Pulmonary artery endothelial cell (primary cell): ENCODE data around the gene ITPK1. TPM values are rescaled to one million over a fixed set of nuclear protein-coding genes. Genes with fewer than 3 reads are reported as not detected.

Experiments used
- DNase-seq: peaks from one replicate; pipeline ENCODE4 v3.0.0-alpha.2; 2011; ENCODE audit warnings: low read depth, low spot score
- total RNA-seq: library from RNA; depleted of rRNA; stranded (reverse); fragments of >200 nt; gene quantifications from 2 replicates; pipeline ENCODE4 v1.2.3, GENCODE V29; 2014

Gene ITPK1
- total RNA-seq, 1 donor from 2014 or later = 28.1 TPM

DNA sequence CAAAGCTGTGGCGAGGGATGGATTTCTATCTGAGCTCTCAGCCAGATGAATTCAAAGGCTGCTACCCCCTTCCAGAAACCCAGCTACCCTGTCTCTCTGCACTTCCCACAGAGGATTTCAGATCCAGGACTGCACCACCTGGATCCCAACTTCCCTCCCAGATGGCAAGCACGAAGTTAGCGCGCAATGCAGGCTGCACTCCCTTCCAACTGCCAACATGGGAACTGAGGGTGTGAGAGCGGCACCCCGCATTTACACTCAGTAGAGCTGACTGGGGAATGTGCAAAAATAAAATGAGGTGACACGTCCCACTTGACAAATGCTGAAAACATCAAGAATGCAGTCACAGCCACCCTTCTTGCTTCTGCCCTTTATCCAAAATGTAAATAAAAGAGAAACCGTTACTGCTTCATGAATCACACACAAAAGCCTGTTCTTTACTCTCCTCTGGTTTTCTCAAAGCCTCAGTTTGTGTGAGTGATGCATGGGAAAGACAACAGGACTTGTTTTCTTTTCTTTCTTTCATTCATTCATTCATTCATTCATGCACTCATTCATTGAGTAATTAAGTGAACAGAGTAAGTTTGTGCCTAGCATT, 85.7 kb downstream of the ITPK1 start:
- DNase-seq = no peak

DNA sequence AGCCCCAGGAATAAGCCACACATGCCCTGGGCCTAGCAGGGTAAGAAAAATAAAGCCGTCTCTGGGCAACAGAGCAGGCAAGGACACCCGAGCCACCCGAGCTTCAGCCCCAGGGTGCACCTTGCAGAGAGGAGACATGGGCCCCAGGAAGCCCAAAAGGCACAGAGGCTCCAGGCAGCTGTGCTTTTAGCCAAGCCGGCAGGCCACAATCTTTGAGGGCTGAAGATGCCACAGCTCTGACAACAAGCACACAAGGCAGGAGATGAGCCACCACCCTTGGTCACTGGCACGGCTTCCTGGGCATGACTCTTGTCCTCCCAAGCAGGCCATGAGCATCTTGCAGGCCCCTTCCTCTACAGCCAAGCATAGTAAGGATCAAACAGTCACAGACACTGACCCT, 86.3 kb downstream of the ITPK1 start:
- DNase-seq = no peak

DNA sequence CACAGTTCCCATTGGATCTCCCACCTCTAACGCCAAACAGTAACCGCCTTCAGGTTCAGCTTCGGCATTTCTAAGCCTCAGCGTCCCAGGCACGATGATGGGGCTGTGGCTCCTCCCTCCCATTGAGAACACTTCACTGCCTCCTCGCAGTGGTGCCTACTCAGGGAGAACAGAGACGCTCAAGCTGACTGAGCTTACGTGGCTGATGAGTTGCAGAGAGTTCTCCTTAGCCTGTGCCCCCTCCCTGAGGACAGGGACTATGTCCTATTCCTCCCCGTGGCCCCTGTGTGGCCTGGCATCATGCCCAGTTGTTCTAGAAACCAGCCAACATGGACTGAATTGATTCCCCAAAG, 87.0 kb downstream of the ITPK1 start:
- DNase-seq = no peak

DNA sequence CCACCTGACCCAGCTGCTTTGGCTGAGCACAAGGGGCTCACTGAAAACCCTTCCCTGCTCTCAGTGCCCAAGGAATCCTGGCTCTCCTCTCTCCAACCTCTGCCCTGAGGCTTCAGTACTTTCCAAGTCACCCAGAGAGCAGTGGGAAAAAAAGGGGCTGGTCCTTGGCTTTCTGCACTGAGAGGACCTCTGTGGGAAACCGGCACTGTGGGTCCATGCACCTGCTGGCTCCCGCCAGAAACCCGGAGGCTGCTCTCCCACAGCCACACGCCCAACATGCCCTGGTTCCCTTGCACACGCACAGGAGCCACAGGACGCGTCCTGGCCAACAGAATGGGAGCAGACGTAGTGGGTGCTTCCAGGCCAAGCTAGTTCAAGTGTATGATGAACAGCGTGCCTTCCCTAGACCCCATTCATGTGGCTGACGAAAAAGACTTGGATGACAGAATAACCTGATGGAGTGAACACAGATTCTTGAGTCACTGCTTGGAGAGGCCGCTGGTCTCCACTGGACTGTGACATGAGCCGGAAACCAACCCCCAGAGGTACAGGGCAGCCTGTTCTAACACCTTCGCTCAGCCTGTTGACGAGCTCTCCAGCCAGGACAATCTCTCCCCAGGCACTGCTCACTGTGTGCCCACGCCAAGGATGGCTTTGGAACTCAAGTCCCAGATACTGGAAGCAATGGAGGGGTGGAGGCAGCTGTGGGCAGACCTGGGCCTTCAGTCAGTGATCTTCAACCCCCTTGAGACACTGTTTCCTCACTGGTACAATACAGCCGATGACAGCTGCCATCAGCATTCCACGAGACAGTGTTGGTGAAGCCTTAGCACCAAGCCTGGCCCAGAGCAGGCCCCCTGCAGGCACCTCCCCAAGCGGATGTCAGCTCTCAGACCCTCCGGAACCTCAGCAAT, 87.7 kb downstream of the ITPK1 start:
- no peak for DNase-seq

DNA sequence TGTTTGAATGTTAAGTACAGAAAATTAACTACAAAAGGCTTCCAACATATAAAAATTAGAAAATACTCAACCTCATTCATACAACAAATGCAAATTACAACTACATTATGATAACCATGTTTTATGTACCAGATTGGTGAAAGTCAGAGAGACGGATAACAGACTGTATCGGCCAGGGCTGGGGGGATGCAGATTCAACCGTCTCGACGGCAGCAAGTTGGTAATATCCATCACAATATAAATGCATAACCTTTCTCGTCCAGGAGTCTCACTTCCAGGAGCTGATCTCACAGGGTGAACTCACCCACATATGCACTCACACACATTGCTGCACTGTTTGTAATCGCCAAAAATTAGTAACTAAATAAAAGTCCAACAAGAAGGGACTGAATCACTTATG, 89.4 kb downstream of the ITPK1 start:
- no peak for DNase-seq

DNA sequence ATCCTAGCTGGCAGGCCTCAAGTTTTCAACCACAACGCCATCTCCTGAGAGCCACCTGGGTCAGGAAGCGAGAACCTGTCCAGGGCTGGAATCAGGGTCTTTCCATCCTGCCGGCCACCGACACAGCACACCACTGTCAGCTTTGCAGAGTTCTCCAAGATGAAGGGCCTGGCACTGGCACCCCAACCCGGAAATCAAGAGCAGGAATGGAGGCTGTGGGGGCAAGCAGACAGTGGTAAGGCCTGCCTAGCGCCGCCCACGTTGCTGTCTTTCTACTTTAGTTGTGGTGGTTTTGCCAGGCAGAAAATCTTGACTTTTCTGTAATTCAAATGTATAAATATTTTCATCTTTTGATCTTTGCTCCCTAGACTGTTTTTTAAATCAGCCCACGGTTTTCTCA, 90.7 kb downstream of the ITPK1 start:
- DNase-seq = no peak

DNA sequence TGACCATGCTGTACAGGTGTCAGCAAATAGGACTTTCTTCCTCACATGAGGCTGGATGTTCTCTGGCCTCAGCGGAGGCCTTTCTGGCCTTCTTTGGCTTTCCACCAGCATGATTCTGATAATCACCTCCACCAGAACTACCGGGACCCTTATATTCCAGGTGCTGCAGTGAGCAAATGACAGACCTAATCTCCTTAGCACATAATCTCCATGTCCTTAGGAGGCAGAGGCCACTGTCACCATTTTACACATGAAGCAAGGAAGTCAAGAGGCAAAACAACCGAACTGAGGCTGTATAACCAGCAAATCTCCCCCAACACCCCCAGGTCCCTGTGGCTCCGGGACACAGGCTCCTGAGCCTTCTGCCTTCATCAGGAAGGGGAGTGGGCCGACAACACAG, 91.2 kb downstream of the ITPK1 start:
- DNase-seq = no peak

DNA sequence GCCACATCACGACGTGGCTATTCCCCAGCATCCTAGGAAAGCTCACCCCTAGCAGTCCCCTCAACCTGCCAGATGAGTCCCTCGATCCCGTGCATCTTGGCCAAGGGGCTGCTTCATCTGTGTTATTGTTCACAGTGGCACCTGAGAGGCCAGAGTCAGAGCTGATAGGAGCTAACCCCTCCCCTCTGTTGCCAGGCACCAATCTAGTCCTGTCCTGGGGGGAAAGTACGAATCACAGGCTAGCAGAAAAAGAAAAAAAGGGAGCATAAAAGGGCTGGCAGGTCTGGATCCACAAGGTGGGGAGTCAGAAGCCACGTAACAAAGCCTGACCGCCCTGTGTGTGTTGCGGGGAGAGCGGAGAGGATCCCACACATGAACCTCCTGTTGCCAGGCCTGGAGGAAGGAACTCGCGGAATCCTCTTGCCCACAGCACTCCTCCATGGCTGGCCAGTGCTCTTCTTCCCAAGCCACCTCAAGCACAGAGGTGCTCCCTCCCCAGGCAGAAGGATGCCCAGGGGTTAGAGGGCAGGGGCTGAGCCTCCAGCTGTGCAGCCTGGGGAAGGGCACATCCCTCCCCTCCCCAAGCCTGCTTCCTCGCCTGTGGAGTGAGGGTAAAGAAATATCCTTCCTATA, 91.8 kb downstream of the ITPK1 start:
- DNase-seq = no peak

DNA sequence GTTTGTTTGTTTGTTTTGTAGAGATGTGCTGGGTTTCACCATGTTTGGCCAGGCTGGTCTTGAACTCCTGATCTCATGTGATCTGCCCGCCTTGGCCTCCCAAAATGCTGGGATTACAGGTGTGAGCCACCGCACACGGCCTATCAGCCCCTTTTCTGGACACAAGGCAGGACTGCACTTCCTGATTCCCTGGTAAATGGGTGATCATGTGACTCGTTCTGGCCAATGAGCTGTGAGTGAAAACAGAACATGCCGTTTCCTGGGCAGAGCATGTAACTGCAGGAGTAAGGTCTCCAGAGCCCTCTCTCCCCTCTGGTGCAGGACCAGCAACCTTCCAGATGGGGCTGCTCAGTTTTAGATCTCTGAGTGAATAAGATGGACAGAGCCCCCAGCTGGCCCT, 92.7 kb downstream of the ITPK1 start:
- DNase-seq = no peak

DNA sequence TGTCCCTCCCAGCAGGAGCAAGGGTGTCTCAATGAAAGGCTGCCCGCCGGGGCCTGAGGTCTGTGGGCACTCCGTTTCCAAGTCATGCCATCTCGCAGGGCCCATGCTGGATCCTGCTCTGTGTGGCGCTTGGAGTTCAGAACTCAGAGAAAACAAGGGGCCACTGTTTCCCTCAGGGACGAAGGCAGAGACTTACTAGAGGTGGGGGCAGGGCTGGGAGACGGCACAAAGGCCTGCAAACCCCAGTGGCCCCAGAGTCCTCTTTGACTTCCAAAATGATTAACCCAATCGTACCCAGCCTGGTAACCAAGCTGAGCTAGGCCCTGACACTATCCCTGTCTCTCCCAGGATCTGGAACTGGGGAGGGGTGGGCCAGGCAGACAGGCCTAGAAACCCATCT, 95.8 kb downstream of the ITPK1 start:
- DNase-seq = no peak

DNA sequence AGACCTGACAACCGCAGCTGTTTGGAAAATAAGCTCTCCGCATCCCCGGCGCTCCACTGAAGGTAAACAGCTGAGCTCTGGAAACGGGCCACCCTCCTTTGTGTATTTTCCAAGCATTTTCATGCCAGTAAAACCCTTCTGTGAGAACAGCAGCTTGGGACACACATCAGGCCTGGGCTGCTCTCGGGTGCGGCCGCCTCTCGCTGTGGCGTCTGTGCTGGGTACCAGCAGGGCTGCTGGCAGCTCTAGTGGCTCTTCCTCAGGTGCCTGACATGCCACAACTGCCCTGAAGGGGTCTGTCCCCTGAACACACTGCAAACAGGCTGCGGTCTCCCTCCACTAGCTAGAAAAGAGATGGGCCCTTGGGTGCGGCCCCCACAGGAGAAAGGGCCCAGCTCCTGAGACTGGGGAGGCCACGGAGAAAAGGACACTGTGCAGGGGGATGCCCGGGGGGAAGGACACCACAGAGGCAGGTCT, 96.3 kb downstream of the ITPK1 start:
- no peak for DNase-seq

DNA sequence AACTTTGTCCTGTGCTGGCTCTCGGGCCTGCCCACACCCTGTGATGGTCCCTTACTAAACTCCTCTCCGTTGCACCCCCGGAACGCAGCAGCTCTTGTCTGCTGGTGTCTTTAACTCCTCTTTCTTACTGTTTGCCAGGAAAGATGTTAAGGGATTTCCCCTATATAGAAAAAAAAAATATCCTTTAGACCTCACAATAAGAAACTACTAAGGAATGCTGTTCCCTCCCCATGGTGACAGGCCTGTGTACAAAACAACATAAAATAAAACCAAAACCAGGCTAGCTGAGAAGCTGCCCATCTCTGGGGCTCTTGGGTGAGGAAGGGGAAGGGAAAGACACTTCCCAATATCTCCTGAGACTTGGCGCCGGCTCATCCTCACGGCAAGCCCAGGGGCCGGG, 97.4 kb downstream of the ITPK1 start:
- no peak for DNase-seq

DNA sequence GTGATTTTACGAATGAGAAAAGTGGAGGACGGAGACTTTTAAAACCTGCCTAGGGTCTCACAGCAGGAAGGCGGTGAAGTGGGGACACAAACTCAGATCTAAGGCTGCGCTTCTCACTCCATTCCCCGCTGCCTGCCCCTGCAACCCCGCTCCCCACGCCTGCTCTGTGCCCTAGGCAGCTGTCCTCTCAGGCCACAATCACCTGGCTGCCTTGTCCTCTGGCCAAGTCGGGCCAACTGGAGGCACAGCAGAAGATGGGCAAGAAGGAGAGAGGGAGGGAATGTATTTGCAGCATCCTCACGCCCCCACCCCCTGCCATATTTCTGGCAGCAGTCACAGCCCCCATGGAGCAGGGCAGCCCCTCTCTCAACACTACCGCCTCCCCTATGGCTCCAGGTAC, 97.8 kb downstream of the ITPK1 start:
- no peak for DNase-seq

DNA sequence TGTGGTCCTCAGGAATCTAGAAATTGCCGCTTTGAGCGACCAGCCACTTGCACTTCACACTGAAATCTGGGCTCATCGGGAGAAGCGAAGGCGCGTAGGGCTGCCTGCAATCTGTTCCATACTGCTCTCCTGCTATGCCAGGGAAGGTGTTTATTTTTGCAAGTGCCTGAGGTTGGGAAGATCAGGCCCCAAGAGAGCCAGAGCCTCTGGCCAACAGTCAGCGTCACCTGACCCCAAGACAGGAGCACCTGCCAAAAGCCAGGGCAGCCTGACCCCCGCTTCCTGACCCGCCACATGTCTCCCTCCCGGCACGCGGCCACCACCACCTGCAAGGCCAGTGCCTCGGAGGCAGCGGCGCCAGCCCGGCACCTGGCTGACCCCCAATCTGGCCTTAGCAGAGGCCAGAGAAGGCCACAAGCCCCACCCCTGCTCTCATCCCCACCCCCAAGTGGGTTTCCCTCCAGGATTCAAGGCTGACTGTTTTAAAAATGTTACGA, 98.4 kb downstream of the ITPK1 start:
- no peak for DNase-seq

DNA sequence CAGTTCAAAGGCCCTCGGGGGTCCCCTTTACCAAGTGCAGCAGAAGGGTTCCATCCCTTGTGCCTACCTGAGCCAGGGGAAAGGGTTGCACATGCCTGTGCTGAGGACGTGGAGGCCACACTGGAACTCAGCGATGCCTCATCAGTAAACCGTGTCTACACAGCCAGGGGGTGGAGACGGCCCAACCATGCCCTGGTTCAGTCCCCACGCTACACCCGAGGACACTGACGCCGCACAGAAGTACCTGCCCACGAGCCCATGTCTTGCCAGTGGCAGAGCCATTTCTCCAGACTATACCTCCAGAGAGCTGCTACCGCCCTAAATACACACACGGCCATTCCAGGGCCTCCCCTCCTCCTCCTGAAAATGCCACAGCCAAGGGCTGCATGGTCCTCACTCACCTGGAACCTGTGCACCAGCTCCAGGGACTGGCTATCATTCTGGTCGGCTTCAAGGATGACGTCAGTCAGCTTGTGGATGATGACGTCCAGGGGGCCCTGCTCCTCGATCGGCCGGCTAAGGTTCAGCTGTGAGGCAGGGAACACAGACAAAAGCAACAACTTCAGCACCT, 99.4 kb downstream of the ITPK1 start:
- DNase-seq = no peak

DNA sequence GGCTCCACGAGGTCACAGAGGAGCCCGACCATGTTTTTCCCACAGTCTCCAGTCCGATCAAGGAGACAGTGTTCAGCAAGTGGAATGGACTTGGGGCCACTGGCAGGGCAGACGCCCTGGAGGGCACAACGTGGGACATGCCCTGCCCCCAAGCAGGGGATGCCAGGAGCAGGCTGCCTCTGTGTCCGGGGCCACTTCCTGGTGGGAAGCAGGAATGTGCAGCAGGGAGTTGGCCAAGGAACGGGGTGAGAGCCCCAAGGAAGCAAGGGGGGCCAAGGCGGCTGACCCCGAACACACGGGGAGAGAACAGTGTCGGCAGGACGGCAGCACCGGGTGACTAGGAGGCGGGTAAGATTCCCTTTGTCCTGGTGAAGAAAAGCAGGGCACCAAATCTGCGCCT, 100.2 kb downstream of the ITPK1 start:
- DNase-seq = no peak

DNA sequence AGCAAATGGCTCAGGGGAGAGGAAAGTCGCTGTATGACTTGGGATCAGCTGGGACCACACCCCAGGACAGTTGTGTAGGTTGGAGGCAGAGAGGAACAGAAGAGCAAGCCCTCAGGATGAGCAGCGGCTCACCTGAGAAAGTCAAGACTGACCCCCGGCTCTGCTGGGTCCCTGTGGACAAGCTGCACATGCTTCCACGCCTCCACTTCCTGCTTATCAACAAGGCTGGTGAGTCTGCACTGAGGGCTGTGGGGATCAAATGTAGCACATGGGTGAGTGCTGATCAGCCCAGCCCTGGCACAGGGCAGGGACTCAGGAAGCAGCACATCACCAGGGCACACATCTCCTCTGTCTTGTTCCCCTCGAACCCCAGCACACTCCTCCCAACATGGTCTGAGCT, 100.7 kb downstream of the ITPK1 start:
- DNase-seq = no peak

DNA sequence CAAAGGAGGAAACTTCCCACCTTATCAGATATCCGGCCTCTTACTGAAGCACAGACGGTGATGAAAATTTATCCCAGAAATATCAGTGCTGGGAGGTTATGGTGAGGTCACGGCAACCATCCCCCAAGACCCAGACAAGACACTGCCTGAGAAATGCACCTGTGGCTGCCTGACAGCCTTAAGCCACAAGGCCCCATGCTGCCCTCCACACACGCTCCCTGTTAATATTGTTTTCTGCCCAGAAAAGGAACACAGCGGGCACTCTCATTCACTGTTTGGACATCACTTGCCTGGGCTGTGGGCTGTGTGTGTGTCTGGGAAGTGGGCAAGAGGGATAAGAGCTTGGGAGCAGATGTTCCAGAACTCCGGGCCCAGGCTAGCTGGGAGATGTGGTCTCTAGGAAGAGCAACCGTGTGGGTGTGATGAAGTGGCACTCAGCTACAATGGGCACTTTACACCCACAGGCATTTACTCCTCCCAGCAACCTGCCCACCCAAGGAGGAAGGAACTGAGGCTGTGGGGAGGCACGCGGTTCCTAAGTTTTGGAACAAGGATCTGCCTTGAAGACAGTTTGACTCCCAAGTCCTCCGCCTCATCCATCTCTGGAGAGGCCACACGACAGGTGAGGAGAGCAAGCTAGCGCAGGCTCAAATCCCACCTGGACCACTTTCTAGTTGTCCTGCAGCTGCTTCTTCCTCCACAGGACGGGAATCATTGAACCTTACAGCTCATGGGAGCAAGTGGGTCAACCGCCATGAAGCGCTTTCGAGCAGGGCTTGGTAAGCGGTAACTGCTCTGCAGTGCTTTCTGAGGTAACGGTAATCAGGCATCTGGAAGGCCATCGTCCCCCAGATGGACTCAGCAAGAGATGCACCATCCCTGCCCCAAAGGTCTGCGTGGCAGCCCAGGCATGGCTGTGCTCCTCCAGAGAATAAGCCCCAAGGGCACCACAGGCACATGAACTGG, 101.4 kb downstream of the ITPK1 start:
- DNase-seq = no peak

DNA sequence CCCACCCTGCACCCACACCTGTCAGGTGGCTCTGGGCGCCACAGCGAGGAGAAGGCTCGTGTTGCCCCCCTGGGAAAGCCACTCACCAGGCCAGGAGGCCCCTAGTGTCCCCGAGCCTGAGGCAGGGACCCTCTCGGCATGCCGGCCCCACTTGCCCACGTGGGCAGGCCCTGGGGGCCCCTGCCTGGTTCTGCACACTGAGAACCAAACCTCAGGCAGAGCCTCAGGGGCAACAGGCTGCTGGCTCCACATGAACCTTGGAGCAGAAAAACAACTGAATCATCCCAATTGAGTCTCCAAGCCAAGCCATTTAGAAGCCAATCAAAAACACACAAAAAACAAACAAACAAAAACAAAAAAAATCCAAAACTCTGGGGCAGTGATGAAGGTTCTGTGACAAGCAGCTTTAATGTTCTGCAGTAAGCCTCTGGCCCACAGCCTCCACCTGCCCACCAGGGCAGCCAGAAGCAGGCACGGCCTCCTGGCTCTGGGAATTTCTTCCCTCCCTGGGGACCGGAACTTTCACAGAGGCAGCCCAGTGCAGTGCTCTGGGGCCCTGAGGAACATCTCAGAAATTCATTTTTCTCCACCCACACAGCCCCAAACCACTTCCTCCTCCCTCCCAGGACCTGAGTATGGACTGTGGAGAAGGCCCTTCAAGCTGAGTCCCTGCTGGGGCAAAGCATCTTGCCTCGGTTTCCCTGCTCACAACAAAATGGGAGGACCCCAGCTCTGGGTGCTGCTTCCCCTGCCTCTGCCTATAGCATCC, 102.6 kb downstream of the ITPK1 start:
- no peak for DNase-seq

DNA sequence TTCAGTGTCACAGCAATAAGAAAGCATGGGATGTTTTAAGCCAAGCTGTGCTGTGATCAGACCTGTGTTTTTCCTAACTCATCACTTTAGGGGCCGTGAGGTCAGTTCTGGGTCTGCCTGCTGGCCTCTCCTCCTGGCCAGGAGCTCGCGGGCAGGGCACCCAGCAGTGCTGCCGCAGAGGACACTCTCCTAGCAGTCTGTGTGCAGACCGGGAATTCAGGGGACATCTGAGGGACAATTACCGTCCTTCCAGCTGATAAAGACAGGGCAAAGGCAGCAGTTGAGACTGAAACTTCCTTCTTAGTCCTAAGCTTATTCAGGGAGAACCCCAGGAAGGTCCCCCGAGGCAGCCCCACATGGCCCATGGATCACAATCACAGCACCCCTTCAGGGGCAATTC, 103.2 kb downstream of the ITPK1 start:
- no peak for DNase-seq
